ENCODE measurements around the gene CD82.

CD82 gene

DNA sequence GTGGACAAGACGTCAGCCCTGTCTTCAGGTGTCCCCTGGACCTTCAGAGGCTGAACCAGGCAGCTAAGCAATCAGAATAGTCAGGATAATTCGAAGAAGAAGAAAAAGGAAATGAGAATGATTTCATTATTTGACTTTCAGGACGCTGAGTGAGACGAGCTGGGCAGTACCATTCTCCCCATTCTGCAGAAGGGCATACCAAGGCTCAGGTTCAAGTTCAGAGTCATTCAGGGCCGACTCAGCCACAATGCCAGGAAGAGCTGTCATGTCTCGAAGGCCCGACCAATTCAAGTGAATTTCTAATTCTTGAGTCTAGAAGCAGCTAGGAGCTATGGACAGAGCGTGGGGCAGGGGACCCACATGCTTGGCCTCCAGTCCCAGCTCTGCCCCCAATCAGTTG is 33.8 kb upstream of the CD82 start:
- TF ChIP-seq SNAI2 (CRISPR knock-in tag; IDR thresholded peaks at IDR 0.05) (no peak), ZNF8 (CRISPR knock-in tag; IDR thresholded peaks at IDR 0.05) (no peak), TOX (CRISPR knock-in tag; IDR thresholded peaks at IDR 0.05; ENCODE audit: borderline replicate concordance) (no peak), PPARA (CRISPR knock-in tag; IDR thresholded peaks at IDR 0.05; ENCODE audit: borderline replicate concordance) (no peak), ISL1 (CRISPR knock-in tag; IDR thresholded peaks at IDR 0.05) (no peak), OSR1 (CRISPR knock-in tag; IDR thresholded peaks at IDR 0.05) (no peak), TCF4 (CRISPR knock-in tag; IDR thresholded peaks at IDR 0.05; ENCODE audit: borderline replicate concordance) (no peak), ARNTL (CRISPR knock-in tag; IDR thresholded peaks at IDR 0.05; ENCODE audit: borderline replicate concordance, low read depth) (no peak), BACH2 (CRISPR knock-in tag; IDR thresholded peaks at IDR 0.05; ENCODE audit: borderline replicate concordance) (no peak)
- TF ChIP-seq, protein P1, sequence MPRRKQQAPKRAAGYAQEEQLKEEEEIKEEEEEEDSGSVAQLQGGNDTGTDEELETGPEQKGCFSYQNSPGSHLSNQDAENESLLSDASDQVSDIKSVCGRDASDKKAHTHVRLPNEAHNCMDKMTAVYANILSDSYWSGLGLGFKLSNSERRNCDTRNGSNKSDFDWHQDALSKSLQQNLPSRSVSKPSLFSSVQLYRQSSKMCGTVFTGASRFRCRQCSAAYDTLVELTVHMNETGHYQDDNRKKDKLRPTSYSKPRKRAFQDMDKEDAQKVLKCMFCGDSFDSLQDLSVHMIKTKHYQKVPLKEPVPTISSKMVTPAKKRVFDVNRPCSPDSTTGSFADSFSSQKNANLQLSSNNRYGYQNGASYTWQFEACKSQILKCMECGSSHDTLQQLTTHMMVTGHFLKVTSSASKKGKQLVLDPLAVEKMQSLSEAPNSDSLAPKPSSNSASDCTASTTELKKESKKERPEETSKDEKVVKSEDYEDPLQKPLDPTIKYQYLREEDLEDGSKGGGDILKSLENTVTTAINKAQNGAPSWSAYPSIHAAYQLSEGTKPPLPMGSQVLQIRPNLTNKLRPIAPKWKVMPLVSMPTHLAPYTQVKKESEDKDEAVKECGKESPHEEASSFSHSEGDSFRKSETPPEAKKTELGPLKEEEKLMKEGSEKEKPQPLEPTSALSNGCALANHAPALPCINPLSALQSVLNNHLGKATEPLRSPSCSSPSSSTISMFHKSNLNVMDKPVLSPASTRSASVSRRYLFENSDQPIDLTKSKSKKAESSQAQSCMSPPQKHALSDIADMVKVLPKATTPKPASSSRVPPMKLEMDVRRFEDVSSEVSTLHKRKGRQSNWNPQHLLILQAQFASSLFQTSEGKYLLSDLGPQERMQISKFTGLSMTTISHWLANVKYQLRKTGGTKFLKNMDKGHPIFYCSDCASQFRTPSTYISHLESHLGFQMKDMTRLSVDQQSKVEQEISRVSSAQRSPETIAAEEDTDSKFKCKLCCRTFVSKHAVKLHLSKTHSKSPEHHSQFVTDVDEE (CRISPR knock-in tag; IDR thresholded peaks at IDR 0.05) = no peak
- TF ChIP-seq, protein P2, sequence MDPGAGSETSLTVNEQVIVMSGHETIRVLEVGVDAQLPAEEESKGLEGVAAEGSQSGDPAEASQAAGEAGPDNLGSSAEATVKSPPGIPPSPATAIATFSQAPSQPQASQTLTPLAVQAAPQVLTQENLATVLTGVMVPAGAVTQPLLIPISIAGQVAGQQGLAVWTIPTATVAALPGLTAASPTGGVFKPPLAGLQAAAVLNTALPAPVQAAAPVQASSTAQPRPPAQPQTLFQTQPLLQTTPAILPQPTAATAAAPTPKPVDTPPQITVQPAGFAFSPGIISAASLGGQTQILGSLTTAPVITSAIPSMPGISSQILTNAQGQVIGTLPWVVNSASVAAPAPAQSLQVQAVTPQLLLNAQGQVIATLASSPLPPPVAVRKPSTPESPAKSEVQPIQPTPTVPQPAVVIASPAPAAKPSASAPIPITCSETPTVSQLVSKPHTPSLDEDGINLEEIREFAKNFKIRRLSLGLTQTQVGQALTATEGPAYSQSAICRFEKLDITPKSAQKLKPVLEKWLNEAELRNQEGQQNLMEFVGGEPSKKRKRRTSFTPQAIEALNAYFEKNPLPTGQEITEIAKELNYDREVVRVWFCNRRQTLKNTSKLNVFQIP (CRISPR knock-in tag; IDR thresholded peaks at IDR 0.05; ENCODE audit: borderline replicate concordance, low read depth) = no peak
- TF ChIP-seq, protein P3, sequence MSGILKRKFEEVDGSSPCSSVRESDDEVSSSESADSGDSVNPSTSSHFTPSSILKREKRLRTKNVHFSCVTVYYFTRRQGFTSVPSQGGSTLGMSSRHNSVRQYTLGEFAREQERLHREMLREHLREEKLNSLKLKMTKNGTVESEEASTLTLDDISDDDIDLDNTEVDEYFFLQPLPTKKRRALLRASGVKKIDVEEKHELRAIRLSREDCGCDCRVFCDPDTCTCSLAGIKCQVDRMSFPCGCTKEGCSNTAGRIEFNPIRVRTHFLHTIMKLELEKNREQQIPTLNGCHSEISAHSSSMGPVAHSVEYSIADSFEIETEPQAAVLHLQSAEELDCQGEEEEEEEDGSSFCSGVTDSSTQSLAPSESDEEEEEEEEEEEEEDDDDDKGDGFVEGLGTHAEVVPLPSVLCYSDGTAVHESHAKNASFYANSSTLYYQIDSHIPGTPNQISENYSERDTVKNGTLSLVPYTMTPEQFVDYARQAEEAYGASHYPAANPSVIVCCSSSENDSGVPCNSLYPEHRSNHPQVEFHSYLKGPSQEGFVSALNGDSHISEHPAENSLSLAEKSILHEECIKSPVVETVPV (CRISPR knock-in tag; IDR thresholded peaks at IDR 0.05) = no peak
- no peak for ATAC-seq

DNA sequence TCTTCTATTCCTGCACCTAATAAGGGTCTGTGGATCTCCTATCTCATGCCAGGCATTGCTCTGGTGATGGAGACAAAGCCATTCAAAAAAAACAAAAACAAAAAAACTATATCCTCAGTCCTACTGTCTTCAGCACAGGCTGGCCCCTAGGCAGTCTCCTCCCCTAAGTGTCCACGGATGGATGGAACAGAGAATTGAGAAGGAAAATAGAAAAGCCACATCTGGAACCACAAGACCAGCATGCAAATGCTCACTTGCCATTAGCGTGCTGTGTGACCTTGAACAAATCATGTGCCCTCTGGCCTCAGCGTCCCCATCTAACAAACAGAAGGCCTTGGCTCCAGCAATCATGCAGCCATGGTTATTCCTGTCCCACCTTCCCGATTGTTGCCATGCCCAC is 32.7 kb upstream of the CD82 start:
- ATAC-seq = no peak
- TF ChIP-seq, protein P2 (CRISPR knock-in tag; IDR thresholded peaks at IDR 0.05; ENCODE audit: borderline replicate concordance, low read depth) = no peak
- TF ChIP-seq BACH2 (CRISPR knock-in tag; IDR thresholded peaks at IDR 0.05; ENCODE audit: borderline replicate concordance) (no peak), TCF4 (CRISPR knock-in tag; IDR thresholded peaks at IDR 0.05; ENCODE audit: borderline replicate concordance) (no peak)
- TF ChIP-seq, protein P3 (CRISPR knock-in tag; IDR thresholded peaks at IDR 0.05) = no peak

DNA sequence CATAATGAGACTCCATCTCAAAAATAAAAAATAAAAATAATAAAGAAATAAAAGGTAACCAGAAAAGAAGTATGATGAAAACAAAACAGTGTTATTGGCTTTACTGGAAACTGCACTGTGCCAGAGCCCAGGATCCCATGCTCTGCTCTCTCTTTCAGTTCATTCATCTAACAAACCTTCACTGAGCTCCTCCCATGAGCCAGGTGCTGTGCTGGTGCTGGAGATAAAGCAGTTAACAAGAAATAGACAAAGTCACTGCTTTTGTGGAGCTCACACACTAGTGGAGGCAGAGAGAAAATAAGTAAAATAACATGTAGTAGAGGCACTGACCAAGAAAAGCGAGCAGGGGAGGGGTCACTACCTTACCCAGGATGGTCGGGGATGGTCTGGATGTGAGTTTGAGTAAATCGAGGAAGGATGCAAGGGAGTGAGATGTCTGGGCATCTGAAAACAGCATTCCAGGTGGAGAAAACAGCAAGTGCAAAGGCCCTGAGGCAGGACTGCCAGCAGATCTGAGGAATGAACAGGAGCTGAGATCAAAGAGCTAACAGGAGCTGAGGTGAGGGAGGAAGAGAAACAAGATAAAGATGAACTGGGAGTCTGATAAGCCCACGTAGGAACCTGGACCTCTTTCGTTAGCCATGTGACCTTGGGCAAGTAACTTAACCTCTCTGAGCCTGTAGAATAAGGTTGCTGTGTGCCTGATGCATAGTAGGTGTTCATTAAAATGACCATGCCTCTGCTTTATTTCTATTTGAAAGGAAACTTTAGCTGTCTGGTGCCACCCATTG is 31.3 kb upstream of the CD82 start:
- no peak for ATAC-seq
- TF ChIP-seq ZC3H10 (CRISPR knock-in tag; IDR thresholded peaks at IDR 0.05) (no peak), ISL1 (CRISPR knock-in tag; IDR thresholded peaks at IDR 0.05) (no peak), TOX (CRISPR knock-in tag; IDR thresholded peaks at IDR 0.05; ENCODE audit: borderline replicate concordance) (no peak), ZNF565 (CRISPR knock-in tag; conservative IDR thresholded peaks at IDR 0.05; ENCODE audit: low read depth) (no peak), CSDC2 (CRISPR knock-in tag; IDR thresholded peaks at IDR 0.05) (no peak), ZFP30 (CRISPR knock-in tag; IDR thresholded peaks at IDR 0.05) (no peak), GLIS3 (CRISPR knock-in tag; IDR thresholded peaks at IDR 0.05) (no peak), ZNF70 (CRISPR knock-in tag; IDR thresholded peaks at IDR 0.05) (no peak), RARB (CRISPR knock-in tag; IDR thresholded peaks at IDR 0.05) (no peak)
- TF ChIP-seq, protein P4, sequence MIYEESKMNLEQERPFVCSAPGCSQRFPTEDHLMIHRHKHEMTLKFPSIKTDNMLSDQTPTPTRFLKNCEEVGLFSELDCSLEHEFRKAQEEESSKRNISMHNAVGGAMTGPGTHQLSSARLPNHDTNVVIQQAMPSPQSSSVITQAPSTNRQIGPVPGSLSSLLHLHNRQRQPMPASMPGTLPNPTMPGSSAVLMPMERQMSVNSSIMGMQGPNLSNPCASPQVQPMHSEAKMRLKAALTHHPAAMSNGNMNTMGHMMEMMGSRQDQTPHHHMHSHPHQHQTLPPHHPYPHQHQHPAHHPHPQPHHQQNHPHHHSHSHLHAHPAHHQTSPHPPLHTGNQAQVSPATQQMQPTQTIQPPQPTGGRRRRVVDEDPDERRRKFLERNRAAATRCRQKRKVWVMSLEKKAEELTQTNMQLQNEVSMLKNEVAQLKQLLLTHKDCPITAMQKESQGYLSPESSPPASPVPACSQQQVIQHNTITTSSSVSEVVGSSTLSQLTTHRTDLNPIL (CRISPR knock-in tag; IDR thresholded peaks at IDR 0.05; ENCODE audit: low read depth) = no peak
- TF ChIP-seq, protein P1 (CRISPR knock-in tag; IDR thresholded peaks at IDR 0.05) = no peak
- TF ChIP-seq, protein P2 (CRISPR knock-in tag; IDR thresholded peaks at IDR 0.05; ENCODE audit: borderline replicate concordance, low read depth) = no peak

Measured in SK-N-SH treated with all-trans-retinoic acid at 6 μM for 48 hours (cell line).